Neural cell (in vitro differentiated cells): ENCODE data around the gene DYNLL1. TPM values are rescaled to one million over a fixed set of nuclear protein-coding genes. Genes with fewer than 3 reads are reported as not detected.
A peak's percentile ranks its signal among the peaks of the same experiment; 100 is the strongest.
"Not testable (repeated sequence)": the region's sequence is repeated elsewhere in the genome, so short reads cannot be mapped to it uniquely, and the experiment has no call there.

Source experiments
- H2AFZ ChIP-seq: fragments of 200-600, 300-800 bp; sonication (generic), shearing (Covaris generic); 2 replicates; pipeline ENCODE4 v1.6.0; 2014; ENCODE audit warnings: low read depth, mild to moderate bottlenecking, antibody characterized with exemption, low read length, moderate library complexity
- H3F3A ChIP-seq: fragments of 200-600 bp; shearing (Covaris generic); 2 replicates; pipeline ENCODE4 v1.6.1; 2016; ENCODE audit warnings: mild to moderate bottlenecking, moderate library complexity, mixed read lengths, antibody characterized with exemption, low read length; ENCODE audit not compliant: insufficient read depth, poor library complexity, severe bottlenecking
- H3K27ac ChIP-seq: fragments of 200-600, 300-800 bp; sonication (generic), shearing (Covaris generic); 2 replicates; pipeline ENCODE4 v1.5.1; 2014; ENCODE audit warnings: mild to moderate bottlenecking, low read length, moderate library complexity
- H3K27me3 ChIP-seq: fragments of 300-800, 200-600 bp; sonication (generic), shearing (Covaris generic); 2 replicates; pipeline ENCODE4 v1.6.0; 2014; ENCODE audit warnings: mild to moderate bottlenecking, low read depth, low read length, moderate library complexity; ENCODE audit not compliant: insufficient read depth
- H3K36me3 ChIP-seq: fragments of 300-800, 200-600 bp; sonication (generic), shearing (Covaris generic); 2 replicates; pipeline ENCODE4 v1.5.1; 2014; ENCODE audit warnings: mild to moderate bottlenecking, antibody characterized with exemption, low read length, moderate library complexity; ENCODE audit not compliant: insufficient read depth
- H3K4me2 ChIP-seq: fragments of 300-800, 200-600 bp; sonication (generic), shearing (Covaris generic); 2 replicates; pipeline ENCODE4 v1.6.0; 2014; ENCODE audit warnings: mild to moderate bottlenecking, low read length
- H3K4me3 ChIP-seq: fragments of 300-800, 200-600 bp; sonication (generic), shearing (Covaris generic); 2 replicates; pipeline ENCODE4 v1.5.1; 2014; ENCODE audit warnings: mild to moderate bottlenecking, low read length, moderate library complexity
- H3K79me2 ChIP-seq: fragments of 200-600 bp; shearing (Covaris generic); replicated peaks from 2 replicates; pipeline ENCODE4 v1.6.0; 2014; ENCODE audit warnings: mild to moderate bottlenecking, low read length, moderate library complexity; ENCODE audit not compliant: insufficient read depth
- H3K9ac ChIP-seq: fragments of 300-800, 200-600 bp; sonication (generic), shearing (Covaris generic); 2 replicates; pipeline ENCODE4 v1.6.1; 2016; ENCODE audit warnings: mild to moderate bottlenecking, low read length, mixed read lengths
- H3K9me2 ChIP-seq: fragments of 200-600 bp; shearing (Covaris generic); 2 replicates; pipeline ENCODE4 v1.6.1; 2016; ENCODE audit warnings: mild to moderate bottlenecking, low read length, mixed read lengths; ENCODE audit not compliant: insufficient read depth
- H3K9me3 ChIP-seq: fragments of 200-600, 300-800 bp; sonication (generic), shearing (Covaris generic); 2 replicates; pipeline ENCODE4 v1.6.1; 2016; ENCODE audit warnings: mild to moderate bottlenecking, mixed run types, low read length, moderate library complexity, mixed read lengths
- H4K20me1 ChIP-seq: fragments of 200-600 bp; shearing (Covaris generic); 2 replicates; pipeline ENCODE4 v1.6.1; 2016; ENCODE audit warnings: mild to moderate bottlenecking, mixed run types; ENCODE audit not compliant: insufficient read depth
- CTCF ChIP-seq: fragments of 450-650 bp; IDR thresholded peaks from 2 replicates; pipeline ENCODE4 v1.5.1; 2014; ENCODE audit warnings: antibody characterized with exemption, mild to moderate bottlenecking, moderate library complexity; ENCODE audit not compliant: poor library complexity, severe bottlenecking
- EP300 ChIP-seq: fragments of 450-650 bp; conservative IDR thresholded peaks from 2 replicates; pipeline ENCODE4 v1.6.1; 2014; ENCODE audit warnings: antibody characterized with exemption, mild to moderate bottlenecking, moderate library complexity; ENCODE audit not compliant: poor library complexity, severe bottlenecking
- EZH2 ChIP-seq: fragments of 200-600, 300-800 bp; shearing (Covaris generic), sonication (generic); IDR thresholded peaks from 2 replicates; pipeline ENCODE4 v1.6.1; 2014; ENCODE audit warnings: antibody characterized with exemption, low read length, borderline replicate concordance, mild to moderate bottlenecking; ENCODE audit not compliant: insufficient read depth, poor library complexity, severe bottlenecking
- MXI1 ChIP-seq: fragments of 450-650 bp; conservative IDR thresholded peaks from 2 replicates; pipeline ENCODE4 v1.6.1; 2014; ENCODE audit warnings: antibody characterized with exemption, mild to moderate bottlenecking; ENCODE audit not compliant: poor library complexity, severe bottlenecking
- POLR2AphosphoS5 ChIP-seq: IDR thresholded peaks from 2 replicates; pipeline ENCODE4 v1.6.1; 2012
- RAD21 ChIP-seq: fragments of 450-650 bp; conservative IDR thresholded peaks from 2 replicates; pipeline ENCODE4 v1.6.1; 2014; ENCODE audit warnings: antibody characterized with exemption, mild to moderate bottlenecking, moderate library complexity
- REST ChIP-seq: IDR thresholded peaks from 2 replicates; pipeline ENCODE4 v1.6.1; 2012; ENCODE audit warnings: borderline replicate concordance
- SMC3 ChIP-seq: fragments of 450-650 bp; conservative IDR thresholded peaks from 2 replicates; pipeline ENCODE4 v1.6.1; 2014; ENCODE audit warnings: antibody characterized with exemption, mild to moderate bottlenecking, moderate library complexity; ENCODE audit not compliant: poor library complexity
- TAF1 ChIP-seq: IDR thresholded peaks from 2 replicates; pipeline ENCODE4 v1.6.1; 2012; ENCODE audit warnings: low read depth
- polyA minus RNA-seq: library from RNA; depleted of rRNA, polyadenylated mRNA; stranded (reverse); fragments of >200 nt; gene quantifications from 2 replicates; pipeline ENCODE4 v1.2.3, GENCODE V29; 2014
- polyA plus RNA-seq: library from polyadenylated mRNA; depleted of rRNA; stranded (reverse); fragments of >200 nt; gene quantifications from 2 replicates; pipeline ENCODE4 v1.2.3, GENCODE V29; 2014

DYNLL1 gene
- polyA plus RNA-seq = 404 and 466 TPM in 2 replicates
- 126 and 149 TPM in 2 replicates for polyA minus RNA-seq

- Histone ChIP-seq H3K9ac (peak within 1 kb of the TSS; percentile 66), H3K9me2 (no peaks in the 10 kb centered on the region)
Observed at GRCh38 chr12:120495731-120496412, at the start of gene DYNLL1. Gene DYNLL1, plus strand, starts transcription at chr12:120496113. Its CDS starts 309 bp downstream, at chr12:120496422.

GRCh38 chr12:120446844-120447178 is 49.1 kb upstream of the DYNLL1 start:
- not testable (repeated sequence) for H3F3A ChIP-seq, H3K36me3 ChIP-seq, H4K20me1 ChIP-seq, H3K9me2 ChIP-seq, H3K27me3 ChIP-seq, H3K9me3 ChIP-seq
- Histone ChIP-seq H3K9ac (peak overlapping the region; percentile 93), H3K27ac (peak overlapping the region; percentile 76), H3K4me2 (peak overlapping the region; percentile 58), H2AFZ (peak overlapping the region; percentile 95), H3K79me2 (peaks cover 45% of the 10 kb centered on the region), H3K4me3 (peak overlapping the region; percentile 100)

More at GRCh38 chr12:120495731-120496412, at the start of gene DYNLL1:
- Histone ChIP-seq H4K20me1 (peaks cover 4% of the 10 kb centered on the region), H3K4me2 (peak within 1 kb of the TSS; percentile 72), H3K36me3 (no peaks in the 10 kb centered on the region), H3K27me3 (no peaks in the 10 kb centered on the region), H3K27ac (peak within 1 kb of the TSS; percentile 69), H3K9me3 (no peaks in the 10 kb centered on the region), H3F3A (no peaks in the 10 kb centered on the region), H2AFZ (peak within 1 kb of the TSS; percentile 45), H3K4me3 (peak within 1 kb of the TSS; percentile 79), H3K79me2 (peaks cover 23% of the 10 kb centered on the region)
- TF ChIP-seq EP300 (peak; percentile 20), REST (peak; percentile 73), MXI1 (peak; percentile 97), EZH2 (no peak), CTCF (peak; percentile 51), SMC3 (peak; percentile 34), TAF1 (peak; percentile 73), RAD21 (no peak), POLR2AphosphoS5 (peak; percentile 87)

GRCh38 chr12:120447992-120448391 is 47.9 kb upstream of the DYNLL1 start:
- Histone ChIP-seq H3K4me3 (peak overlapping the region; percentile 100), H3K4me2 (no peak overlapping the region), H3K9ac (no peak overlapping the region)

More at GRCh38 chr12:120447992-120448391, 47.9 kb upstream of the DYNLL1 start:
- Histone ChIP-seq H2AFZ (no peak overlapping the region), H3K36me3 (no peaks in the 10 kb centered on the region), H3K9me2 (no peaks in the 10 kb centered on the region), H3K9me3 (no peaks in the 10 kb centered on the region), H3K27me3 (no peaks in the 10 kb centered on the region), H4K20me1 (no peaks in the 10 kb centered on the region), H3F3A (no peaks in the 10 kb centered on the region), H3K27ac (no peak overlapping the region), H3K79me2 (peaks cover 45% of the 10 kb centered on the region)
- no peak for TF ChIP-seq EZH2
- TF ChIP-seq REST = no peak
- TF ChIP-seq RAD21 = no peak
